Measurements from ENCODE around the gene ARHGAP23.

Gene ARHGAP23, protein sequence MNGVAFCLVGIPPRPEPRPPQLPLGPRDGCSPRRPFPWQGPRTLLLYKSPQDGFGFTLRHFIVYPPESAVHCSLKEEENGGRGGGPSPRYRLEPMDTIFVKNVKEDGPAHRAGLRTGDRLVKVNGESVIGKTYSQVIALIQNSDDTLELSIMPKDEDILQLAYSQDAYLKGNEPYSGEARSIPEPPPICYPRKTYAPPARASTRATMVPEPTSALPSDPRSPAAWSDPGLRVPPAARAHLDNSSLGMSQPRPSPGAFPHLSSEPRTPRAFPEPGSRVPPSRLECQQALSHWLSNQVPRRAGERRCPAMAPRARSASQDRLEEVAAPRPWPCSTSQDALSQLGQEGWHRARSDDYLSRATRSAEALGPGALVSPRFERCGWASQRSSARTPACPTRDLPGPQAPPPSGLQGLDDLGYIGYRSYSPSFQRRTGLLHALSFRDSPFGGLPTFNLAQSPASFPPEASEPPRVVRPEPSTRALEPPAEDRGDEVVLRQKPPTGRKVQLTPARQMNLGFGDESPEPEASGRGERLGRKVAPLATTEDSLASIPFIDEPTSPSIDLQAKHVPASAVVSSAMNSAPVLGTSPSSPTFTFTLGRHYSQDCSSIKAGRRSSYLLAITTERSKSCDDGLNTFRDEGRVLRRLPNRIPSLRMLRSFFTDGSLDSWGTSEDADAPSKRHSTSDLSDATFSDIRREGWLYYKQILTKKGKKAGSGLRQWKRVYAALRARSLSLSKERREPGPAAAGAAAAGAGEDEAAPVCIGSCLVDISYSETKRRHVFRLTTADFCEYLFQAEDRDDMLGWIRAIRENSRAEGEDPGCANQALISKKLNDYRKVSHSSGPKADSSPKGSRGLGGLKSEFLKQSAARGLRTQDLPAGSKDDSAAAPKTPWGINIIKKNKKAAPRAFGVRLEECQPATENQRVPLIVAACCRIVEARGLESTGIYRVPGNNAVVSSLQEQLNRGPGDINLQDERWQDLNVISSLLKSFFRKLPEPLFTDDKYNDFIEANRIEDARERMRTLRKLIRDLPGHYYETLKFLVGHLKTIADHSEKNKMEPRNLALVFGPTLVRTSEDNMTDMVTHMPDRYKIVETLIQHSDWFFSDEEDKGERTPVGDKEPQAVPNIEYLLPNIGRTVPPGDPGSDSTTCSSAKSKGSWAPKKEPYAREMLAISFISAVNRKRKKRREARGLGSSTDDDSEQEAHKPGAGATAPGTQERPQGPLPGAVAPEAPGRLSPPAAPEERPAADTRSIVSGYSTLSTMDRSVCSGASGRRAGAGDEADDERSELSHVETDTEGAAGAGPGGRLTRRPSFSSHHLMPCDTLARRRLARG (N-terminal part only)

DNA sequence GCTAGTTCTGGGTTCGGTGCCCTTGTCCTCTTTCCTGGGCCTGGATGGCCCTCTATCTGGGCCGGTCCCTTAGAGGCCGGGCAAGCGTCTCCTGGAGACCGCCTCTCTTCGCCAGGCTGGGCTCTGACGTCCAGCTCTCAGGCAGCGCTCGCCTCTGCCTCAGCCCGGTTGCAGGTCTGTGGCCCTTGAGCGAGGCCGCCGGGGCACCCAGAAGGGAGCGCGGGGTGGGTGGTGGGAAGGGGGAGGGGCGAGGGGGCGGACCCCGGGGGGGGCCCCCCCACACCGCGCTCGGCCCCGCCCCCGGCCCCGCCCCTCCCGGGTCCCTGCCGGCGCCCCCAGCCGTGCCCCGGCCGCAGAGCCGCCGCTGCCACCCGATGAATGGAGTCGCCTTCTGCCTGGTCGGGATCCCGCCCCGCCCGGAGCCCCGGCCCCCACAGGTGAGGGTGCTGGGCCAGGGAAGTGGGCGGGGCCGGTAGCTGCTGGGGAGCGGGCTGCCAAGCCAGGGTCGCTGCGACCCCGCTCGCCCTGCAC lies at the start of gene ARHGAP23:
Gene ARHGAP23, plus strand, starts transcription at position 353 of the 531 bp plus-strand sequence. Its CDS starts 22 bp downstream, at position 375.
- DNase-seq: no peak

DNA sequence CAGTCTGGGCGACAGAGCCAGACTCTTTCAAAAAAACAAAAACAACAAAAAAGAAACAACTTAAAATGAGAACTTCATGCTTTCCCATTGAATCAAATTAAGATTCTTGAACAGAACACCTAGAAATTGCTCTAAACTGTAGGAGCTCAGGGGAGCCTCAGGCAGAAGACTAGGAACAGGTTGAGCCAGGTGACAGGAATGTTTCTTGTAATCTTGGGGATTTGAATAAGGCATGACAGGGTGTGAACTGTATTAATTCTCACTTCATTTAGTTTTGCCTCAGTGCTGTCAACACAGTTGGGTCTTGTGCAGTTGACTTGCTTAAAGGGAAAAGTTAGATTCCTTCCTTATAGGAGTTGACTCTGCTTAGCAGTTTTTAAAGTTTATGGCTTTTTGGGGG lies 48.8 kb upstream of the ARHGAP23 start:
- no peak for DNase-seq

DNA sequence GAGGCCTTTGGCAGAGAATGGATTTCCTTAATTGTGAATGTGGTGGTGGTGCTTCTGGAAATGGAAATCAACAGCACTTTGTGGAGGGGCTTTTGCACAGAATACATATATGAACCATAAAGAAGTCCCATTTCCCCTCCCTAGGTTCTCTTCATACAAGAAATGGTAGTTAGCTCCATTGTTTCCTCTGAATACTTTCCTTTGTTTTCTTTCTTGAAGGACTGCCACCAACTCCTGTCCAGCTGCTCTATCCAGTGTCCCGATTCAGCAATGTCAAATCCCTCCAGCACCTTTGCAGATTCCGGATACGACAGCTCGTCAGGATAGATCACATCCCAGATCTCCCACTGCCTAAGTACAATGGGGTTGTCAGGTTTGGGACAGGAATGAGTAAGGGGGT lies 33.2 kb upstream of the ARHGAP23 start:
- no peak for DNase-seq

DNA sequence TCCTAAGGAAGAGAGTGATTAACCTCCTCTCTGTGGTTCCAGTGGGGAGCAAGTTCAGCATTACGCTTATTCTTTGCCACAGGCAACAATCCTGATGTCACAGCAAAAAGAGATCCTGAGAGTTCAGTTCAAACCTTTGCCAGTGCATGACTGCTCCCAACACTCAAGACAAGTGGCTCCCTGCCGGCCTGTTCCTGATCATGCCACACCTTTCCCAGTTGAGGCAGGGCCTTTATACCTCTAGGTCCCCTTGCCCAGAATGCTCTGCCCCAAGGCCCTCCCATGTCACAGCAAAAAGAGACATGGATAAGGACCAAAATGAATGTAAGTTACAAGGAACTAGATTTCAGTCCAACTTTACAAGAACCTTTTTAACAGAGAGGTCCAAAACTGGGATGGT lies 31.0 kb upstream of the ARHGAP23 start:
- DNase-seq: no peak

DNA sequence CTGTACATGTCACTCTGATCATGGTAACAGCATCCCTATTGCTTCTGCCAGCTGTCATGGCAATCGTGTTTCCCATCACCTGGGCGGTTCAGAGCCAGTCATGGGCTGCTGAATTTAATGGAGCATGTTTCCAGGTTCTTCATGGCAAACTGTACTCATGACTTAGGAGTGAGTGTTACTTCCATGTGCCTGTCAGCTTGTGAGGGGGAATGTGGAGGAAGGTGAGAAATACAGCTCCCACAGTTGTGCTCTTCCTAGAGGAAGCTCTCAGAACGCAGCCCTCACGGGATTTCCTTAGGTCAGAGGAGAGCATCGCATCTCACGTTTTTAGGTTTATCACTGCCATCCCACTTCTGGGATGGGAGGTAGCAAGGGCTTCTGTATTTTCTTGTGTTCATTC lies 28.0 kb upstream of the ARHGAP23 start:
- DNase-seq: no peak

DNA sequence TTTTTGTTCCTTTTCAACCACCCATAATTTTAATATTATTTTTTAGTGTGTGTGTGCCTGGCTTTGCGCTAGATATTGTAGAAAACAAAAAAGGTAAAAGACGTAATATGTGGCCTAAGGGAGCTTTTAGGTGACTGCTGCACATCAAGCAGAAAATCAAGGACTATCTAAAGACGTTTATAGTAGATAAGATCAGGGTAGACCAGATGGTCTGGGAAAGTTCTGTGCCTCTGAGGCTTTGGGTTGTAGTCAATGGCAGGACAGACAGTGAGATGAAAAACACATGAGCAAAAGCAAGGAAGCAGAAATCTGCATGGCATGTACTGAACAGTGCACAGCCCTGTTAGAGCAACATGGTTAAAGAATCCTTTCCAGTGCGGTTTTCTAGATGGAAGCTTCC lies 26.8 kb upstream of the ARHGAP23 start:
- DNase-seq: no peak

DNA sequence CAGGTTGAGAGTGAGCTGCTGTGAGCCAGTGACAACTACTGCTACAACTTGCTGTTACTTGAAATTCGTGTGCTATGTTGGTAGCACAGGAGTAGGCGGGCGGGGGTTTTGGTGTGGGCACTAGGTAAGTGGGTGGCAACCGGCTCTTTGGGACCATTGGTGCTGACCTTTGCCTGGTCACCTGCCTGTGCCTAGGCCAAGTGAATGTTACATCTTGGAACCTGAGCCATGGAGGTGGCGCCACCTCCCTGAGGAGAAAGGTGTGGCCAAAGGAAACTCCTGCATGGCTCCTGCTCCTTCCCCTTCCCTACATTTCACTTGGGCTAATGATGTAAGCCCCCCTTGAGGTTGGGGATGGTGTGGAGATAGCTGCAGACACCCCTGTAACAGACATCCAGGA lies 25.4 kb upstream of the ARHGAP23 start:
- DNase-seq: no peak

DNA sequence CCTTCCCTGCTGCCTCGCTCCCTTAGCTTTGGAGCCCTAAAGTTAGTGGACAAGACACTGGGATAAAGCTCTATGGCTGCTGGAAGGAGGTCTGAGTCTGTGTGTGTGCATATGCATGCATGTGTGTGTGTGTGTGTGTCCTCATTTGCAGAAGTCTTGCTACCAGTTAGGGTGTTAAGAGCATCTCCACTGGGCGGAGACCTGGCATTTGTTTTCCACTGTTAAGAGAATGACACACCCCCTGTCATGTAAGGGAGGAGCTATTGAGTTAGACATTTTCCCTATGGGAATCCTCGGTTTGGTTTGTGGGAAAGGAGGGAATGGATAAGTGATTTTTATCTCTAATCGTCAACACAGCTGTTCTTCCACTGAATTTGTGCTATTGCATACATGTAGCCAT lies 24.8 kb upstream of the ARHGAP23 start:
- DNase-seq: no peak

DNA sequence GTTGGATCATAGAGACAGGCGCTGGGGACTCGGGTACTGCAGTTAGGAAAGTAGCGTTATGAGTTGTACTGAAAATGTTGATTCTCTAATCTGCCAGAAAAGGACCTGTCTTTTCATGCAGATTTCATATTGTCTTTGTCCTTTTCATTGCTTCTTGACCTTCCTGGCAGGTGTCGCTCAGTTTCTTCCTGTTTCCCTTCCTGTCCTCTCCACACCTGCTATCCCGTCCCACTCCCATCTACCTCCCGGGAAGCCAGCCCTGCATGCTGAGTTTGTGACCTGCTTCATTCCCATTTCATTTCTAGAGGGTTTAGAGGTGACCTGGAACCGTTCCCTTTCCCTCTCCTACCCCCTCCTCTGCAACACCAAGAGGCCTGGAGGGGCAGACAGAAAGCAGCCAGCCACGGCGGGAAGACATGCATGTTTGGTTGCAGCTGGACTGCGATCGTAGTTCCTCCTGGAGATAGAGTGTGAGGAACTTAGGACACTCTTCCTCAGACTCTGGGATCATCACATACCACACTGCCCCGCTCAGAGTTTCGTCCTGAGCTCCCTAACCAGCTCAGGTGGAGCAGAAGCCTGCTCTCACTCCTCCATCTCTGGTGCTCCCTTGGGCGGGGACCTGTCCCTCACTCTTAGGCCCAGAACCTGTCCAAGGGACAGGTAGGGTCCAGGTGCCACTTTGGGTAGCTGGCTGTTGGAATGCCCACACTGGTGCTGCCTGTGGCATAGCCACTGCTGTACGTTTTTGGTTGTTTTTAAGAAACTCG lies 23.9 kb upstream of the ARHGAP23 start:
- DNase-seq: no peak

DNA sequence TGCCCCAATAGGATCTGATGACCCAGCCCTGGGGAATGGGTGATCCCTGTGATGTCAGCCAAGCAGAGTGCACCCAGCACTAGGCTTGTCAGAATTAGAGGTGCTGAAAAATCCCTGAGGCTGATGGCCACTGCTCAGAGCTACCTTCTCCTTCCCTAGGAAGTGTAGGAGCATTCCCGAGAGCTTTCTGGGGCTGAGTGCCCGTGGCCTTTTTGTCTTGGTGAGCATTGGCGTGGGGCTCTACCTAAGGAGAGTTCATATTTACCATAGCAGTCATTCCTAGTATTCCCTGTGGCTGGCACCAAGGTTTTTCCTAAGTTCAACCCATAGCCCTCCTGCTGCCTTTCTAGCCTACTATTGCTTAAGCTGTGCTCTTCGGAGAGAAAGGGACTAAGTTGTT lies 22.6 kb upstream of the ARHGAP23 start:
- no peak for DNase-seq

DNA sequence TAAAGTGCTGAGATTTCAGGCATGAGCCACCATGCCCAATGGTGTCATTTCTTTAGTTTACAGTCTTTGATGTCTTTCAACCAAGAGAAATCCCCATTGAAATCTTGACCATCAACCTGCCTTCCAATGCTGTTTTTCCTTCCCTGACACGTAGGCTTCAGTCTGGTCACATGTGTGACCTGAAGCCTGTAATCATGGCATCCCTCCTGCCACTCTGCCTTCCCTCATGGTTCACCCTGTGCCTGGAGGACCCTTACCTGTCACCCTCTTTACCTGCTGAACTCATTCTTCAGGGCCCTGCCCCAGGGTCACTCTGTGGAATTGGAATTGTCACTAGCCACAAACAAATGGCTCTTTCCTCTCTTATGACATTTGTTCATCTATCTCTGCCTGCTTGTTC lies 18.1 kb upstream of the ARHGAP23 start:
- no peak for DNase-seq

DNA sequence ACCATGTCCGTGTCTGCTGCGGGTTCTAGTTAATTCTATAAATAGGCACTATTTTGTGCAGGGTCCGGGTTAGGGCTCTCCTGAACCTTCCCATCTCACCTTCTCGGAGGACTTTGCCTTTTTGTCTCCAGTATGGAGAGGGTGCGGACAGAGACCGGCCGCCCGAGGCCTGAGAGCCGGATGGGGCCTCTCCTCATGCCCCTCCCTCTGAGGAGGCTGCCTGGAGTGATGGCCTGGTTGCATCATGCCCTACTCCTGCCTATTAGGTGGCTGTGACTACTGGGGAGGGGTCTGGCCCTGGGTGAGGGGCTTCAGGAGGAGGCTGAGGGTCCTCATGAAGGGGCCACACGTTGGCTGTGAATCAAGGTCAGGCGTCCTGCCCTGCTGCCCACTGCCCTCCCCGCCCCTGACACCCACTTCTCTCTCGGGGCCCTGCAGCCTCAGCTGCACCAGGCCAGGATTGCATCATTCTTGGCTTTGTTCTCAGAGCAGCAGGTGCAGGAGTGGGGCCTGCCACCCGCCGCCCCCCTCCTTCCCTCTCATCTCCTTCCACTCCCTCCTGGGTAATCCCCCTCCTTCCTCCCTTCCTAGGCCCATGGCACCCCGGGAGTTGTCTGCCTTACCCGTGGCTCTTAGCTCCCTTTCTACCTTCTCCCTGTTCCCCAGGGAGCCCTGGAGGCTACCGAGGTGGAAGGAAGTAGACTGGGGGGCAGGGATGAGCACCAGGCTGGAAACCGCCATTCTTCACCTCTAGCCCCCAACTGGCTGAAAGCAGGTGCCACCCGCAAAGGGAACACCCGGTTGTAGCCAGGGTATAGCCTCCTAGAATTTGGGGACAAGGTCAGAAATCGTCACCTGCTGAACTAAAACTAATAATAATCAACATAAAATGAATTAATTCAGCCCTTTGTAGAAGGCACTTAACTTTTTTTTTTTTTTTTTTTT lies 12.7 kb upstream of the ARHGAP23 start:
- DNase-seq: peak; percentile 96

DNA sequence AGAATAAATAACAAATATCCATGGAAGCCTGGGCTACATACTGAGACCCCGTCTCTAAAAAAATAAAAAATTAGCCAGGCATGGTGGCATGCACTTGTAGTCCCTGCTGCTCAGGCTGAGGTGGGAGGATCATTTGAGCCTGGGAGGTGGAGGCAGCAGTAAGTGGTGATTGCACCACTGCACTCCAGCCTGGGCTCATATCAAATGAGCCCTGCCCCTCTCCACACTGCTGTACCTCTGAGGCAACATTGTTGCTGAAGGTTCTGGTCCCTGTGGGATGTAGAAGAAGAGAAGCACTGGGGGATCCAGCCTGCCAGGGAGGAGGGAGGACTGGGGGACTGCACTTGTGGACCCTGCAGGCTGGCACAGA lies 11.4 kb upstream of the ARHGAP23 start:
- no peak for DNase-seq

DNA sequence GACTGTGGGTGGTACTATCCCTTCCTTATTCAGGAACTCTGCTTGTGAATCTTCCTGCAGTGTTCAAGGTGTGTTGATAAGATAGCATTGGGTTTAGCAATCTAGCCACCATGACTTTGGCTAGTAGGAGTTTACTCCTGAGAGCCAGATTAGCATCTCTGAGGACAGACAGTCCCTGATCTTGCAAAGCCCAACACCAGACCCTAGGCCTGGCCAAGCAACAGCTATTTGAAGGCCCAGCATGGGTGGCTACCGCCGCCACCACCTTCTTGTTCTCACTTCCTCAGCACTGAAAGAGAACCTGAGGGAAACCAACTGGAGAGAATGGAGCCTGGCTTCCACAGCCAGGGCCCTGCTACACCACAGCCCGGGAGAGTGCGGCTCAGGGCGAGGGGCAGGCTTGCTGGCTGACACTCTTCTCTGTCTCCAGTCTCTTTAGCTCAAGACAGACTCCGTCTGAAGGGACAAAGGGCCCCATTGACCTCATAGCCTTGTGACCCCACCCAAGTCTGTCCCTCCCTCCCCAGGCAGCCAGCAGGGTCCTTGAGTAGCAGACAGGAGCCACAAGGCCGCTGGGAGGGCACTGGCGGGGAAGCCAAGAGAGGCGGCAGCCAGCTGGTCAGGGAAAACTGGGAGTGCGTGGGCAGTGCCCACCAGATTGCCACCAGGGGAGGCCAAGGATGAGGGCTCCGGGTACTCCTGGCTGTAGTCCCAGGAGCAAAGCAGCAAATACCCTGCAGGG lies 10.9 kb upstream of the ARHGAP23 start:
- DNase-seq: no peak

DNA sequence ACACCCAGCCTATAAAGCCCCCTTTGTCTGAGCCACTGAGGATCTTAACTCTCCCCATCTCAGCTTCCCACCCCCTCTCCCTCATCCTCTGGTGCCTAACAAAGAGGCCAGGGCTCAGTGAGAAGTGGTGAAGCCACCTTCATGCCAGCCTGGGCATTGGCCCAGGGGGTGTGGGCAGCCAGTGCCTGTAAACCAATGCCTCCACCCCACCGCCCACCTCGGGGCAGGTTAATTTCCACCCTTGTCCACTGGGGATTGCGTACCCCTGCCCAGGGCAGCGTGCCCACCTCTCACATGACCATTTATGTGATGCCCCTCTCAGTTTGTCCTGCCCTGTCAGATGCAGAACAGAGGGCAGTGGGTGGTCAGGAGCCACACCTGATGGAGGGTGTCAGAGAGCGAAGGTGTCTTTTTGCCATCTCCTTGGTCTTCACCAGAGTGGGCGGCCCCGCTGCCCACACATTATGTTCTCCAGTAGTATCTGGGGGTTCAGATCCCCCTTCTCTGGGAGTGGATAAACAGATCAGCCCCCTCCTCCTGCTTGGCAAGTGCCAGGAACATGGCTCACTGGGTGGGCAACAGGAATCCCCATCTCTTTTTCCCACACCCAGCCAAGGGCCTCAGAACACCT lies 10.1 kb upstream of the ARHGAP23 start:
- no peak for DNase-seq

DNA sequence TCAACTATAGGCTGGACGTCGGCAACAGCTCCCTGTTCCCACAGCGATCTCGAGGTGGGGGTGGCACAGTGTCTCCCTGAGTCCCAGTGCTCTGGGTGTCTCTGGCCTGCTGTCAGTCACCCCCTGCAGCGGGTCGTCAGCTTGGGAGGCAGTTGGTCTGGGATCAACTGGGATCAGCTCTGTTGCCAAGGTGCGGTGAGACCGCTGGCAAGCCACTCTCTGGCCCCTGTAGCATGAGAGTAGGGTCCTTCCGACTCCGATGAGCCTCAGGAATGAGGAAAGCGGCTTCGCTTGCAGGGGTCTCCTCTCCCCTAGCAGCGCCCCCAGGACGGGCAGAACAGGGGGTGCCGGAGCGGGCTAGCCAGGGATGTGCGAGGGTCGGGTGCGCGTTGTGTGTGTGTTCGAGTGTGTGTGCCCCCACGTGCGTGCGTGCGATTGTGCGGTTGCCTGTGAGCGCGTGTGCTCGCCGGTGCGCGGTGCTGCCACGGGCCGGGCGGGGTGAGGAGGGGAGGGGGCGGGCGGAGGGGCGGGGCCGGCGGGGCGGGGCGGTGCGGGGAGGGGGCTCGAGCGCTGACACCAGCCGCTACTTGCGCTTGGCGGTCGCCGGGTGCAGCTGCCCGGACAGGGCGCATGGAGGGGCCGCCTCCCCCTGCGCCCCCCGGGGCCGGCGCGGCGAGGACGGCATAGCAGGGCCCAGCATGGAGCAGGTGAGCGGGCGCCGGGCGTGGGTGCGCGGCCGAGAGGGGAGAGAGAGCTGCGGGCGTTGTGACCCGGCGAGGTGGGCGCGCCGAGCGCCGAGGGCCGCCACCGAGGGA lies 9.4 kb upstream of the ARHGAP23 start:
- no peak for DNase-seq

DNA sequence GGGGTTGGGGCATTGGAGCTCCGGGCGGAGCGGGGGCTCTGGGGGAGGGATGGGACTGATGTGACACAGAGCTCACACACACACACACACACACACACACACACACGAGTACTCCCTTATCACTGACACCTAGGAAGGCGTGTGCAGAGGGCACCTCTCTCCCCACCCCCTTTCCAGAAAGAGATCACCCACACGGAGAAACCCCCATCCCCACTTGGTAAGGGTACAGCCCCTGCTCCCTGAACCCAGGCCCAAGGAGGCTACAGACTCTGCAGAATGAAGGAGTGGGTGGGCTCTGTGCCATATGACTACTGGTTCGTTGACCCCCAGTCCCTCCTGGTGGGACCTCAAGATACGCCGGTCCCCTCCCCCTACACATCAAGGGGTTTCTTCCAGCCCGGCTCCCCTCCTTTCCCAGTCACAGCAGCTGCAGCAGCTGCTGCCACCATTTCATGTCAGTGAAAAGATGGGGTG lies 8.7 kb upstream of the ARHGAP23 start:
- DNase-seq: no peak

DNA sequence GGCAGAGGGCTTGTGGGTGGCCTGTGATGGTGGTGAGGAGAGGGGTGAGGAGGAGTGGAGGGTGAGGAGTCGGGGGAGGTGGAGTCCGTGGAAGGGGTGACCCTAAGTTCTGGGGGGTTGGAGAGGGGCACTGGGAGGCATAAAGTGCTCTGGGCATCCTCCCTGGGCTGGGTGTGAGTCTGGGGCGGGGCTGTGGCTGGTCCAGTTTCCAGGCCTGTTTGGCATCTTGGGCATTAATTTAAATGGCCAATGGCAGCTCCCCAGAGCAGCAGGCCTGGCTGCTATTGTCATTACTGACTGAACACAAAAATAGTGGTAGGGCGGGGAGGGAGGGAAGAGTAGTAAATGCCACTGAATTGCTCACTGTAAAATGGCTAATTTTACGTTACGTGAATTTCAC lies 7.7 kb upstream of the ARHGAP23 start:
- no peak for DNase-seq
